HL-60 (cell line): ENCODE data around the gene GPC5.

ENCODE experiments used
- DNase-seq, 2 experiments: peaks; one replicate each; pipeline ENCODE4 v3.0.0-alpha.2; 2010 to 2020; ENCODE audit warnings: low read depth in 1 of 2, low spot score in 1 of 2
- H3K27ac ChIP-seq: fragments of 250-450 bp; sonication (Bioruptor Pico); replicated peaks from 2 replicates; pipeline ENCODE4 v1.5.1; 2020; ENCODE audit warnings: mild to moderate bottlenecking, moderate library complexity
- H3K27me3 ChIP-seq: fragments of 250-450 bp; sonication (Bioruptor Pico); 2 replicates; pipeline ENCODE4 v1.5.1; 2021; ENCODE audit warnings: mild to moderate bottlenecking, moderate library complexity; ENCODE audit not compliant: insufficient read depth, poor library complexity, severe bottlenecking
- H3K4me3 ChIP-seq: replicated peaks from 2 replicates; pipeline ENCODE4 v1.5.1; 2011; ENCODE audit warnings: mild to moderate bottlenecking, control low read depth, low read length; ENCODE audit not compliant: insufficient read depth
- CTCF ChIP-seq: IDR thresholded peaks from one replicate; pipeline ENCODE4 v1.5.1; 2011; ENCODE audit warnings: low read length, control low read depth, inconsistent platforms; ENCODE audit not compliant: insufficient read depth
- GABPA ChIP-seq: IDR thresholded peaks from 2 replicates; pipeline ENCODE4 v1.6.1; 2012; ENCODE audit warnings: low read depth
- POLR2AphosphoS5 ChIP-seq: IDR thresholded peaks from 2 replicates; pipeline ENCODE4 v1.6.1; 2012; ENCODE audit warnings: low read depth
- REST ChIP-seq: IDR thresholded peaks from 2 replicates; pipeline ENCODE4 v1.6.1; 2012; ENCODE audit warnings: low read depth; ENCODE audit not compliant: insufficient replicate concordance
- SPI1 ChIP-seq: IDR thresholded peaks from 2 replicates; pipeline ENCODE4 v1.6.1; 2012; ENCODE audit warnings: low read depth, mild to moderate bottlenecking, borderline replicate concordance

The GPC5 gene

GRCh38 chr13:92864584-92865284 is 1466.3 kb downstream of the GPC5 start:
- Histone ChIP-seq H3K27me3 (no peaks in the 10 kb centered on the region), H3K4me3 (no peak overlapping the region), H3K27ac (no peak overlapping the region)
- no peak for DNase-seq
- no peak for TF ChIP-seq POLR2AphosphoS5
- no peak for TF ChIP-seq GABPA
- TF ChIP-seq REST: no peak
- TF ChIP-seq SPI1: no peak
- TF ChIP-seq CTCF: no peak

GRCh38 chr13:92873029-92873428 is 1474.6 kb downstream of the GPC5 start:
- Histone ChIP-seq H3K4me3 (no peak overlapping the region), H3K27me3 (no peaks in the 10 kb centered on the region), H3K27ac (no peak overlapping the region)
- TF ChIP-seq SPI1 (no peak), REST (no peak), GABPA (no peak), POLR2AphosphoS5 (no peak), CTCF (no peak)
- DNase-seq: no peak

- no peak overlapping the region for H3K27ac ChIP-seq
- DNase-seq: no peak
- TF ChIP-seq CTCF (no peak), GABPA (no peak), SPI1 (no peak), REST (no peak), POLR2AphosphoS5 (no peak)
- H3K27me3 ChIP-seq: no peaks in the 10 kb centered on the region
- no peak overlapping the region for H3K4me3 ChIP-seq
Measured at GRCh38 chr13:92886535-92887077, 1488.2 kb downstream of the GPC5 start.
